Measurements from ENCODE around the gene IZUMO2.
"Not testable (repeated sequence)": the region's sequence is repeated elsewhere in the genome, so short reads cannot be mapped to it uniquely, and the experiment has no call there.

IZUMO2 gene

DNA sequence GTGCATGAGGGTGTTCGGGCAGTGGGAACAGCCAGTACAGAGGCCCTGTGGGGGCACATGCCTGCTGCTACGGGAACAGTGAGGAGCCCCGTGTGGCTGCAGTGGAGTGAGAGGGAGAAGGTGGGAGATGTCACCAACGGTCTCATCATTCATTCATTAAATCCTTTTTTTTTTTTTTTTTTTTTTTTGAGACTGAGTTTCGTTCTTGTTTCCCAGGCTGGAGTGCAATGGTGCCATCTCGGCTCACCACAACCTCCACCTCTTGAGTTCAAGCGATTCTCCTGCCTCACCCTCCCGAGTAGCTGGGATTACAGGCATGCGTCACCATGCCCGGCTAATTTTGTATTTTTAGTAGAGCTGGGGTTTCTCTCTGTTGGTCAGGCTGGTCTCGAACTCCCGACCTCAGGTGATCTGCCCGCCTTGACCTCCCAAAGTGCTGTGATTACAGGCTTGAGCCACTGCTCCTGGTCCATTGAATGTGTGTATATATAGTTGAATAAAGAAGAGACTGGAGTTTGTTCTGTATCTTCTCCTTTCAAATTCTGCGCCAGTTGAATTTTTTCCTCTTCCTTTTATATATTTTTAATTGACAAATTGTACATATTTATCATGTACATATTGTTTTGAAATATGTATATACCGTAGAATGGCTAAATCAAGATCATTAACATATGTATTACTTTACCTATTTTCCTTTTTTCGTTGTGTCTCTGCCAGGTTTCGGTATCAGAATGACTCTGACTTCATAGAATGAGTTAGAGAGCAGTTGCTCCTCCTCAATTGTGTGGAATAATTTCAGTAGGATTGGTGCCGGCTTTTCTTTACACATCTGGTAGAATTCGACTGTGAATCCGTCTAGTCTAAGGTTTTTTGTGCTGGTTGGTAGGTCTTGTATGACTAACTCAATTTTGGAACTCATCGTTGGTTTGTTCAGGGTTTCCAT, 28.0 kb downstream of the IZUMO2 start:
- DNase-seq: not testable (repeated sequence)

DNA sequence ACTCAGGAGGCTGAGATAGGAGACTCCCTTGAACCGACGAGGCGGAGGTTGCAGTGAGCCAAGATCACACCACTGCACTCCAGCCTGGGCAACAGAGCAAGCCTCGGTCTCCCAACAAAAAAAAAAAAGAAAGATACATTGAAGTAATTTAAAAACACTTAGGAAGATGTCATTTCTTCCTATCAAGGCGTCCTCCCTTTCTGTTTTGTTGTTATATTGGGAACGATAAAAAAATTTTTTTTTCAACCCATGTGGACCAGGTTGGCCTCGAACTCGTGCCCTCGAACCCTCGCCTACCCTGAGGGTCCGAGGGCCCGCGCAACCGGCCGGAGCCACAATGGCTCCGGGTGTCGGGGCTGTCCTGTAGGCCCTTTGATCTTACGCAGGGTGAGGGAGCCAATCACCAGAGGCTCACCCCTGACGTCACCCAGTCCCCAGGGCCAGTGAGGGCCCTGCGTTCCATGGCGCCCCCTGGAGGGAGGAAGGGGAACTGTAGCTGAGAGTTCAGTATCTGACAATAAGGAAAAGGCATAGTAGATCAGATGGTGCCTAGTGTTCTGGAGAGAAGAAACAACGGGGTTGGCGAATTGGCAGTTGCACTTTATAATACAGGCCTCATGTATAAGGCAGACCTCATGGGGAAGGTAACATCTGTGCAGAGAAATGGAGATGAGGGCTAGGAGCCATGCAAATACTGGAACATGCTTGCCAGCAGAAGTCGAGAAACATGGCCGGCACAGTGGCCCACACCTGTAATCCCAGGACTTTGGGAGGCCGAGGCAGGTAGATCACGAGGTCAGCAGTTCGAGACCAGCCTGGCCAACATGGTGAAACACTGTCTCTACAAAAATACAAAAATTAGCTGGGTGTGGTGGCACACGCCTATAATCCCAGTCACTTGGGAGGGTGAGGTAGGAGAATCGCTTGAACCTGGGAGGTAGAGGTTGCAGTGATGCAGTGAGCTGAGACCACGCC, 29.3 kb downstream of the IZUMO2 start:
- not testable (repeated sequence) for DNase-seq

DNA sequence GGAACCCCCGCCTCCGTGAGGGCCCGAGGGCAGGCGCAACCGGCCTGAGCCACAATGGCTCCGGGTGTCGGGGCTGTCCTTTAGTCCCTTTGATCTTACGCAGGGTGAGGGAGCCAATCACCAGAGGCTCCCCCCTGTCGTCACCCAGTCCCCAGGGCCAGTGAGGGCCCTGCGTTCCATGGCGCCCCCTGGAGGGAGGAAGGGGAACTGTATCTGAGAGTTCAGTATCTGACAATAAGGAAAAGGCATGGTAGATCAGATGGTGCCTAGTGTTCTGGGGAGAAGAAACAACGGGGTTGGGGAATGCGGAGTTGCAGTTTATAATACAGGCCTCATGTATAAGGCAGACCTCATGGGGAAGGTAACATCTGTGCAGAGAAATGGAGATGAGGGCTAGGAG, 59.1 kb downstream of the IZUMO2 start:
- not testable (repeated sequence) for DNase-seq

DNA sequence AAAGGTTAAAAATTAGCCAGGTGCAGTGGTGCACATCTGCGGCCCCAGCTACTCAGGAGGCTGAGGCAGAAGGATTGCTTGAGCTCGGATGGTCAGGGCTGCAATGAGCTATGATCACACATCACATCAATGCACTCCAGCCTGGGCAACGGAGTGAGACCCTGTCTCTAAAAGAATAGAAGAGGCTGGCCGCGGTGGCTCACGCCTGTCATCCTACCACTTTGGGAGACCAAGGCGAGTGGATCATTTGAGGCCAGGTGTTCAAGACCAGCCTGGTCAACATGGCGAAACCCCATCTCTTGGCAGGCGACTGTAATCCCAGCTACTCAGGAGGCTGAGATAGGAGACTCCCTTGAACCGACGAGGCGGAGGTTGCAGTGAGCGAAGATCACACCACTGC, 59.7 kb downstream of the IZUMO2 start:
- DNase-seq: not testable (repeated sequence)

Measured in activated T-cell treated with anti-CD3 and anti-CD28 coated beads for 4 hours (primary cell).